OCI-LY1 (cell line): ENCODE results near the gene VCL.

Source experiments
- CTCF ChIP-seq: fragments of 200-600 bp; sonication (generic), shearing (Covaris generic); IDR thresholded peaks from 2 replicates; pipeline ENCODE4 v1.5.1; 2017; ENCODE audit warnings: mild to moderate bottlenecking, antibody characterized with exemption, low read length, moderate library complexity, mixed read lengths
- EZH2 ChIP-seq: fragments of 200-600 bp; sonication (generic), shearing (Covaris generic); IDR thresholded peaks from 2 replicates; pipeline ENCODE4 v1.8.0; 2017; ENCODE audit warnings: borderline replicate concordance, mixed run types, mild to moderate bottlenecking, antibody characterized with exemption, low read length, moderate library complexity, mixed read lengths

DNA sequence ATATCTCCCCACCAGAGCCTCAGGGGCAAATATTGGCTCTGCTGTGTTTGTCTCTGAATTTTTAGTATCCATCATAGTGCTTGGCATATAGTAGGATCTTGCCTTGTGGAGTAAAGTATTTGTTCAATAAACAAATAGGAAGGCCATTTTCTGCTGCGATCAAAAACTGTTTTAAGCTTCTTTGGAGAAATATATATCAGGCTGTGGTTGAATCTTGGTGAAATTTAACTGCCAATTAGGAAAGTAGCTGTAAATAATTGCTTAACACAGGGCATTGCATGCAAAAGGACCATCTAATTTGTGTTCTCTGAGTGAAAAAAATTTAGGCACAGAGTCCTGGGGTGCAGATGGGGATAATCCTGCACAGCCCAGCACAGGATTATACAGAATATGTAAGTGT is 15.1 kb downstream of the VCL start:
- TF ChIP-seq EZH2 (no peak), CTCF (no peak)
